ENCODE measurements around the gene PKLR.

The PKLR gene

GRCh38 chr1:155251566-155251965 is 49.7 kb downstream of the PKLR start:
- Histone ChIP-seq H3K27ac (ENCODE audit: low read depth, low read length, poor library complexity, severe bottlenecking) (peak overlapping the region; percentile 54), H3F3A (ENCODE audit: insufficient read depth, low read length) (peaks cover 4% of the 10 kb centered on the region; the same call in 1 of the 2 replicates), H3K9me3 (ENCODE audit: low read length) (no peaks in the 10 kb centered on the region), H3K36me3 (ENCODE audit: insufficient read depth, low read length) (no peaks in the 10 kb centered on the region), H4K20me1 (ENCODE audit: insufficient read depth, low read length) (no peaks in the 10 kb centered on the region), H3K79me2 (ENCODE audit: insufficient read depth, low read length) (no peaks in the 10 kb centered on the region), H2AFZ (ENCODE audit: low read length) (no peak overlapping the region), H3K4me1 (ENCODE audit: insufficient read depth, low read length, severe bottlenecking) (peaks cover 51% of the 10 kb centered on the region), H3K9ac (ENCODE audit: low read length) (no peak overlapping the region; the same call in 1 of the 2 replicates), H3K4me2 (ENCODE audit: low read length) (no peak overlapping the region), H3K9me2 (ENCODE audit: low read depth, low read length) (no peaks in the 10 kb centered on the region), H3K27me3 (ENCODE audit: insufficient read depth, low read length) (no peaks in the 10 kb centered on the region), H3K4me3 (ENCODE audit: low read depth, low read length, poor library complexity, severe bottlenecking) (no peak overlapping the region)
- TF ChIP-seq, protein P1, sequence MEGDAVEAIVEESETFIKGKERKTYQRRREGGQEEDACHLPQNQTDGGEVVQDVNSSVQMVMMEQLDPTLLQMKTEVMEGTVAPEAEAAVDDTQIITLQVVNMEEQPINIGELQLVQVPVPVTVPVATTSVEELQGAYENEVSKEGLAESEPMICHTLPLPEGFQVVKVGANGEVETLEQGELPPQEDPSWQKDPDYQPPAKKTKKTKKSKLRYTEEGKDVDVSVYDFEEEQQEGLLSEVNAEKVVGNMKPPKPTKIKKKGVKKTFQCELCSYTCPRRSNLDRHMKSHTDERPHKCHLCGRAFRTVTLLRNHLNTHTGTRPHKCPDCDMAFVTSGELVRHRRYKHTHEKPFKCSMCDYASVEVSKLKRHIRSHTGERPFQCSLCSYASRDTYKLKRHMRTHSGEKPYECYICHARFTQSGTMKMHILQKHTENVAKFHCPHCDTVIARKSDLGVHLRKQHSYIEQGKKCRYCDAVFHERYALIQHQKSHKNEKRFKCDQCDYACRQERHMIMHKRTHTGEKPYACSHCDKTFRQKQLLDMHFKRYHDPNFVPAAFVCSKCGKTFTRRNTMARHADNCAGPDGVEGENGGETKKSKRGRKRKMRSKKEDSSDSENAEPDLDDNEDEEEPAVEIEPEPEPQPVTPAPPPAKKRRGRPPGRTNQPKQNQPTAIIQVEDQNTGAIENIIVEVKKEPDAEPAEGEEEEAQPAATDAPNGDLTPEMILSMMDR (IDR thresholded peaks at IDR 0.05; ENCODE audit: low read length), result no peak
- TF ChIP-seq EZH2 (IDR thresholded peaks at IDR 0.05; ENCODE audit: borderline replicate concordance, low read length), result no peak

DNA sequence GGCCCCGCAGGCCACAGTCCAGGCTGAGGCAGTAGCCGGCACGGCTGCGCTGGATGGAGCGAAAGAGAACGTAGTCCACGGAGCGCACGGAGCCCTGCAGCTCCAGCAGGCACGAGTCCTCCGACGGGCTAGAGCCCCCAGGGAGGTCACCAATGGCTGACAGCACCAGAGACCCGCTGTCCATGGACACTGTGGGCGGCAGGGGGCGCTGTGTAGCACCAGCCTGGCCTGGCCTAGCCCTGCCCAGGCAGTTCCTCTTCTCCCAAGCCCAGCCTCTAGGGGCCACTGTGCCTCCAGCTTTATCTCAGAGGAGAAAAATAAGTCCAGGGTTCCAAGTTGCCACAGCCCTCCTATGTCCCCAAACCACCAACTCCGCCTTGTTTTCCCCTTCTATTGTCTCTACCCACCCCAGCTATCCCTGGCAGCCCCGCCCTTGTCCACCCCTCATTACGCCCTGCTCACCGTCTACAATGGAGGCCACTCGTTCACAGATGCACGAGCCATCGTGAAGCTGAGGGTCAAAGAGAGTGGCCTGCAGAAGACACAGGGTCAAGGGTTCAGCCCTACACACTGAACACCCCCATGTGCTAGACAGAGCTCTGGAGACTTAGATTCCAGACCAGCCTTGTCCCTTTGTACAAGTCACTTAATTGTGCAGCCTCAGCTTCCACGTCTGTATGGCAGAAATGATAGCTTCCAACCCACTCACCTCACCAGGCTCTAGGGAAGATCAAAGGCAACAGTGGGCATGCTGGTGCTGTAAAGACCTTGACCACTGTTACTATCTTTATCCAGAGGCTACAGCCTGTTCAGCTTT is 50.4 kb downstream of the PKLR start:
- Histone ChIP-seq H3K27ac (ENCODE audit: low read depth, low read length, poor library complexity, severe bottlenecking) (peak overlapping the region; percentile 54), H3K9ac (ENCODE audit: low read length) (peak overlapping the region; percentile 70), H3K4me1 (ENCODE audit: insufficient read depth, low read length, severe bottlenecking) (peaks cover 47% of the 10 kb centered on the region), H3K79me2 (ENCODE audit: insufficient read depth, low read length) (no peaks in the 10 kb centered on the region), H4K20me1 (ENCODE audit: insufficient read depth, low read length) (no peaks in the 10 kb centered on the region), H3K27me3 (ENCODE audit: insufficient read depth, low read length) (no peaks in the 10 kb centered on the region), H3K36me3 (ENCODE audit: insufficient read depth, low read length) (no peaks in the 10 kb centered on the region), H3K4me2 (ENCODE audit: low read length) (peak overlapping the region; percentile 84), H3K9me2 (ENCODE audit: low read depth, low read length) (no peaks in the 10 kb centered on the region), H3F3A (ENCODE audit: insufficient read depth, low read length) (peaks cover 6% of the 10 kb centered on the region; the same call in 1 of the 2 replicates), H3K4me3 (ENCODE audit: low read depth, low read length, poor library complexity, severe bottlenecking) (peak overlapping the region; percentile 65), H2AFZ (ENCODE audit: low read length) (no peak overlapping the region), H3K9me3 (ENCODE audit: low read length) (no peaks in the 10 kb centered on the region)
- TF ChIP-seq, protein P1 (IDR thresholded peaks at IDR 0.05; ENCODE audit: low read length), result peak; percentile 99
- no peak for TF ChIP-seq EZH2 (IDR thresholded peaks at IDR 0.05; ENCODE audit: borderline replicate concordance, low read length)

DNA sequence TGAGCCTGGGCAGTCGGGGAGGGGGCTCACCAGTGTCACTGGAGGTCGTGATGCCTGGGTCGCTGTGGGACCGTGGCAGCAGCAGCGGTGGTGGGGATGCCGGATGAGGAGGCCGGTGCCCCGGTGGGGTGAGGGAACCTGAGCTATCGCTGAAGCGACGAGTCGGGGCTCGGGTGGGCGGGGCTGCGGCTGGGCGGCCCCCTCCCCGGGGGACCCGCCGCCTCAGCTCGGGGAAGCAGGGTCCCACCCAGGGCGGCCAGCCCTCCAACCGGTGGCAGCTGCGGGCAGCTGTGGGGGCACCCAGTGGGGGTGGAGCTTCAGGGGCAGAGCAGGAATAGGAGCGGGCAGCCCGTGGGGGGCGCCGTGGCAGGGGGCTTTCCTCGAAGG is 51.0 kb downstream of the PKLR start:
- H3K36me3 ChIP-seq (ENCODE audit: insufficient read depth, low read length), result no peaks in the 10 kb centered on the region
- peaks cover 6% of the 10 kb centered on the region; the same call in 1 of the 2 replicates for H3F3A ChIP-seq (ENCODE audit: insufficient read depth, low read length)
- no peaks in the 10 kb centered on the region for H3K9me2 ChIP-seq (ENCODE audit: low read depth, low read length)
- H3K9me3 ChIP-seq (ENCODE audit: low read length), result no peaks in the 10 kb centered on the region
- no peaks in the 10 kb centered on the region for H4K20me1 ChIP-seq (ENCODE audit: insufficient read depth, low read length)
- H3K4me3 ChIP-seq (ENCODE audit: low read depth, low read length, poor library complexity, severe bottlenecking), result peak overlapping the region; percentile 65
- peak overlapping the region; percentile 70 for H3K9ac ChIP-seq (ENCODE audit: low read length)
- peaks cover 47% of the 10 kb centered on the region for H3K4me1 ChIP-seq (ENCODE audit: insufficient read depth, low read length, severe bottlenecking)
- no peaks in the 10 kb centered on the region for H3K27me3 ChIP-seq (ENCODE audit: insufficient read depth, low read length)
- peak overlapping the region; percentile 55 for H3K27ac ChIP-seq (ENCODE audit: low read depth, low read length, poor library complexity, severe bottlenecking)
- peak overlapping the region; percentile 84 for H3K4me2 ChIP-seq (ENCODE audit: low read length)
- TF ChIP-seq, protein P1 (IDR thresholded peaks at IDR 0.05; ENCODE audit: low read length), result no peak
- TF ChIP-seq EZH2 (IDR thresholded peaks at IDR 0.05; ENCODE audit: borderline replicate concordance, low read length), result no peak
- H3K79me2 ChIP-seq (ENCODE audit: insufficient read depth, low read length), result no peaks in the 10 kb centered on the region
- H2AFZ ChIP-seq (ENCODE audit: low read length), result no peak overlapping the region

All from OCI-LY1 (cell line).